Liver (tissue), 3 donors: ENCODE results near the gene MADCAM1.

Experiments
- FOXA2 ChIP-seq: IDR thresholded peaks from 2 replicates; pipeline ENCODE4 v1.6.1; 2016; ENCODE audit warnings: antibody characterized with exemption
- GABPA ChIP-seq, 2 donors: IDR thresholded peaks in 1 of 2; conservative IDR thresholded peaks in 1 of 2; 2 replicates each; pipeline ENCODE4 v1.6.1; 2016; ENCODE audit warnings: antibody characterized with exemption in 2 of 2, mild to moderate bottlenecking in 1 of 2, moderate library complexity in 1 of 2
- JUND ChIP-seq, 2 donors: IDR thresholded peaks; 2 replicates each; pipeline ENCODE4 v1.6.1; 2016; ENCODE audit warnings: antibody characterized with exemption in 2 of 2
- NR2F2 ChIP-seq: IDR thresholded peaks from 2 replicates; pipeline ENCODE4 v1.6.1; 2016; ENCODE audit warnings: antibody characterized with exemption
- SP1 ChIP-seq: IDR thresholded peaks from 2 replicates; pipeline ENCODE4 v1.6.1; 2018; ENCODE audit warnings: antibody characterized with exemption, mild to moderate bottlenecking
- TF ChIP-seq, protein P1 (sequence below): fragments of 150-350 bp; IDR thresholded peaks from 2 replicates; pipeline ENCODE4 v1.5.1; 2017; ENCODE audit warnings: improper control_type of control experiment, low read depth, low read length; ENCODE audit not compliant: missing input control
- donor health status: healthy.
- donor health status: healthy.

DNA sequence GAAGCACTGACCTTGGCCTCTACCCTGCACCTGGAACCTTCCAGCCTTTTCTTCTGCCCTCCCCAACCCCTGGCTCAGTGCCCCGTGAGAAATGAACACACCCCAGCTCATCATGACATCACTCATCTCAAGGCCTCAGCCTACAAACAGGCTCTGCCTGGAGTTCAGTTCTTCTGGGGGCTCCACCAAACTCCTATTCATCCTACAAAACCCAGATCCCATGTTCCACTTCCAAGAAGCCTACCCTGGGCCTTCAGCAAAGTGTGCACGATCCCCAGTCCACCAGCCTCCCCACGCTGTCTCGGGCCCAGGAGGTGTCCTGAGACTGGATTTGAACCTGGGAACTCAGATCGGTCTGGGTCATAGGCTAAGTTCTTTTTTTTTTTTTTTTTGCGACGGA is 26.5 kb upstream of the MADCAM1 start:
- TF ChIP-seq, protein P1, sequence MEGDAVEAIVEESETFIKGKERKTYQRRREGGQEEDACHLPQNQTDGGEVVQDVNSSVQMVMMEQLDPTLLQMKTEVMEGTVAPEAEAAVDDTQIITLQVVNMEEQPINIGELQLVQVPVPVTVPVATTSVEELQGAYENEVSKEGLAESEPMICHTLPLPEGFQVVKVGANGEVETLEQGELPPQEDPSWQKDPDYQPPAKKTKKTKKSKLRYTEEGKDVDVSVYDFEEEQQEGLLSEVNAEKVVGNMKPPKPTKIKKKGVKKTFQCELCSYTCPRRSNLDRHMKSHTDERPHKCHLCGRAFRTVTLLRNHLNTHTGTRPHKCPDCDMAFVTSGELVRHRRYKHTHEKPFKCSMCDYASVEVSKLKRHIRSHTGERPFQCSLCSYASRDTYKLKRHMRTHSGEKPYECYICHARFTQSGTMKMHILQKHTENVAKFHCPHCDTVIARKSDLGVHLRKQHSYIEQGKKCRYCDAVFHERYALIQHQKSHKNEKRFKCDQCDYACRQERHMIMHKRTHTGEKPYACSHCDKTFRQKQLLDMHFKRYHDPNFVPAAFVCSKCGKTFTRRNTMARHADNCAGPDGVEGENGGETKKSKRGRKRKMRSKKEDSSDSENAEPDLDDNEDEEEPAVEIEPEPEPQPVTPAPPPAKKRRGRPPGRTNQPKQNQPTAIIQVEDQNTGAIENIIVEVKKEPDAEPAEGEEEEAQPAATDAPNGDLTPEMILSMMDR, result no peak
- TF ChIP-seq FOXA2 (no peak), JUND (IDR thresholded peaks at IDR 0.05) (no peak), GABPA (IDR thresholded peaks at IDR 0.05 in 1 of 2, conservative IDR thresholded peaks at IDR 0.05 in 1 of 2) (no peak), SP1 (no peak), NR2F2 (no peak)
